Adrenal gland (tissue), 5 donors: ENCODE data around the gene ZIK1.

Source experiments
- CTCF ChIP-seq, 6 experiments: fragments of 450-650 bp in 4 of 6; fragments of 200-600 bp in 2 of 6; sonication (generic) in 1 of 6; IDR thresholded peaks; 1 replicate in 5 of 6; 2 replicates in 1 of 6; pipeline versions ENCODE4 v1.5.1 to v1.8.0; 2016 to 2021; ENCODE audit warnings: antibody characterized with exemption in 6 of 6, mild to moderate bottlenecking in 2 of 6, moderate library complexity in 1 of 6
- POLR2A ChIP-seq, 2 donors: fragments of 450-650 bp; IDR thresholded peaks; one replicate each; pipeline ENCODE4 v1.6.1; 2017; ENCODE audit warnings: antibody characterized with exemption in 2 of 2, mild to moderate bottlenecking in 2 of 2, moderate library complexity in 1 of 2
- donor health status: DM: no; HTN: no; CAD: no.

GRCh38 chr19:57572415-57572947, 11.5 kb upstream of the ZIK1 start:
- no peak for TF ChIP-seq CTCF (IDR thresholded peaks at IDR 0.05)
- no peak for TF ChIP-seq POLR2A (IDR thresholded peaks at IDR 0.05)
